AG10803 (cell line): ENCODE data around the gene IL1RAPL2.

Source experiments
- DNase-seq: peaks from one replicate; pipeline ENCODE4 v3.0.0; 2010; ENCODE audit warnings: low read depth
- H3K4me3 ChIP-seq: 2 replicates; pipeline ENCODE4 v1.5.1; 2011; ENCODE audit warnings: mild to moderate bottlenecking, low read length, control low read depth
- TF ChIP-seq, protein P1 (sequence below): conservative IDR thresholded peaks from 2 replicates; pipeline ENCODE4 v1.5.1; 2011; ENCODE audit warnings: mild to moderate bottlenecking, low read length, control low read depth, inconsistent platforms

Gene IL1RAPL2

DNA sequence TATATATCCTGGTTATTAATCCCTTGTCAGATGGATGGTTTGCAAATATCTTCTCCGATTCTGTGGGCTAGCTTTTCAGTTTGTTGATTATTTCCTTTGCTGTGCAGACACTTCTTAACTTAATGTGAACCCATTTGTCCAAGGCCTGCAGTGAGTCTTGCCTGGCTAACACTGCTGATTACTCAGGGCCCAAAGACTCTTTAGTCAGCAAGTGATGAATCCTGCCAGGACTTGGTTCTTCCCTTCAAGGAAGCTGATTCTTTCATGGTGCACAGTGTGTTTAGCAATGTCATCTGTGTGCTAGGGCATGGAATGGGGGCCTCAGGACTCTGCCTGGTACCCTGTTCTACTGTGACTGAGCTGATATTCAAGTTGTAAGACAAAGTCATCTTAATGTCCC is 736.2 kb downstream of the IL1RAPL2 start:
- TF ChIP-seq, protein P1, sequence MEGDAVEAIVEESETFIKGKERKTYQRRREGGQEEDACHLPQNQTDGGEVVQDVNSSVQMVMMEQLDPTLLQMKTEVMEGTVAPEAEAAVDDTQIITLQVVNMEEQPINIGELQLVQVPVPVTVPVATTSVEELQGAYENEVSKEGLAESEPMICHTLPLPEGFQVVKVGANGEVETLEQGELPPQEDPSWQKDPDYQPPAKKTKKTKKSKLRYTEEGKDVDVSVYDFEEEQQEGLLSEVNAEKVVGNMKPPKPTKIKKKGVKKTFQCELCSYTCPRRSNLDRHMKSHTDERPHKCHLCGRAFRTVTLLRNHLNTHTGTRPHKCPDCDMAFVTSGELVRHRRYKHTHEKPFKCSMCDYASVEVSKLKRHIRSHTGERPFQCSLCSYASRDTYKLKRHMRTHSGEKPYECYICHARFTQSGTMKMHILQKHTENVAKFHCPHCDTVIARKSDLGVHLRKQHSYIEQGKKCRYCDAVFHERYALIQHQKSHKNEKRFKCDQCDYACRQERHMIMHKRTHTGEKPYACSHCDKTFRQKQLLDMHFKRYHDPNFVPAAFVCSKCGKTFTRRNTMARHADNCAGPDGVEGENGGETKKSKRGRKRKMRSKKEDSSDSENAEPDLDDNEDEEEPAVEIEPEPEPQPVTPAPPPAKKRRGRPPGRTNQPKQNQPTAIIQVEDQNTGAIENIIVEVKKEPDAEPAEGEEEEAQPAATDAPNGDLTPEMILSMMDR = no peak
- no peak overlapping the region for H3K4me3 ChIP-seq
- no peak for DNase-seq

DNA sequence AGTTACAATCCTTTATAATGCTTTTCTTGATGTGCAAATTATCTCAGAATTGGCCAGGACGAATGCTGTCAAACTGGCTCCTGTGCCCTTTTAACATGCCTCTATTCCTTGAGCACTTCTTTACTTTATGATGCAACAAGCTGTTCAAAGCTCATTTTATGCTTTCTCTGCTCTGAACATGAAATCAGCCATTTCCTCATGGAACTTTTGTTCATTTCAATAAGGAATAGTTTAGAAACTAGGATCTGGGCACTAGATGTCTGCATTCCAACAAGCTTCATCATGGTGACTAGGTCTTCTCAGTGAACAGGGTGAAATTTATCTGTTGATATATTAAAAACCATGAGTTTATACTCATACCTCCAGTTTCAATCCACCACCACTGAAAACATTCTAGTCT is 741.8 kb downstream of the IL1RAPL2 start:
- DNase-seq = no peak
- TF ChIP-seq, protein P1 = no peak
- no peak overlapping the region for H3K4me3 ChIP-seq

DNA sequence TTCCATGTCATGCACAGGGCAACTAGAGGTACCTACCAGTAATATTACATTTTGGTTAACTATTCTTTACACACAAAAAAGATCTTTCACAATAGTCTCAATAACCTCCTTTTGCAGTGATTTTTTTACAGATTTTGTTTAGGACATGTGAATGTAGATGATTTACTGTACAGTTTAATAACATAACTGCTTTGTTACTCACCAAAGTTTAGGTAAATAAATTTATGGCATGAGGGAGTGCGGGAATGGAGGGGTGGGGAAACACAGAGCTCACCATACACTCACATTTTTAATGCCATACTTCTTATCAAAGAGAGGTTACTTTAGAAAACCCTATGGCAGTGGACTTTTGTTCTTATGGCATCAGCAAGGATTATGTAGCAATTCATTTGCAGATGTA is 747.6 kb downstream of the IL1RAPL2 start:
- no peak for DNase-seq
- H3K4me3 ChIP-seq = no peak overlapping the region
- TF ChIP-seq, protein P1 = no peak

DNA sequence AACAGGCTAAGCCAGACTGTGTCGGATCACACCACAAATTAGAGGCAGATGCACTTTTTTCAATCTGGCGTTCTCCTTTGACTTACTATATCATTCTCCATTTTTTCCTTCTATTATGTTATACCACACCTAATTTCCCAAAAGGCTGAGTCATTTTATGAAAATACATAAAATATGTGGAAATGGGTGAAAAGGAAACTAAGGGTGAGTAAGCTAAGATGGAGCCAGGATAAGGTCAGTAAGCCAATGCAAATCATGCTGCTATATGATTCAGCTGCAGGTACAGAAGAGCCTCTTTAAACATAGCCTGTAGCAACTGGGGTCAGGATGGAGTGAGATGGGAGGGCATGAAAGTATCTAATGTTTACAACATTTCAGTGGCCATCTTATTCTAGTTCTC is 748.5 kb downstream of the IL1RAPL2 start:
- DNase-seq = no peak
- TF ChIP-seq, protein P1 = no peak
- H3K4me3 ChIP-seq = no peak overlapping the region

DNA sequence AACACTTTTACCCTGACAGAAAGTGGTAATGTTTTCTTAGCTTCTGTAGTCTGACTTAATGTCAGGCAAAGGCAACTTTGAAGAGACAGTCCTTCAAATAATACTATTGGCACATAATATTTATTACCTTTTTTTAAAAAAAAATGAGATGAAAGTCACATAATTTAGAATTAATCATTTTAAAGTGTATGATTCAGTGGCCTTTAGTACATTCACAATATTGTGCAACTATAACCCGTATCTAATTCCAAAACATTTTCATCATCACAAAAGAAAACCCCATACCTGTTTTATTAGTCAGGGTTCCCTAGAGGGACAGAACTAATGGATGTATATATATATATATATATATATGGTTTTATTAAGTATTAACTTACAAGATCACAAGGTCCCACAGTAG is 749.2 kb downstream of the IL1RAPL2 start:
- H3K4me3 ChIP-seq = no peak overlapping the region
- TF ChIP-seq, protein P1 = no peak
- no peak for DNase-seq

DNA sequence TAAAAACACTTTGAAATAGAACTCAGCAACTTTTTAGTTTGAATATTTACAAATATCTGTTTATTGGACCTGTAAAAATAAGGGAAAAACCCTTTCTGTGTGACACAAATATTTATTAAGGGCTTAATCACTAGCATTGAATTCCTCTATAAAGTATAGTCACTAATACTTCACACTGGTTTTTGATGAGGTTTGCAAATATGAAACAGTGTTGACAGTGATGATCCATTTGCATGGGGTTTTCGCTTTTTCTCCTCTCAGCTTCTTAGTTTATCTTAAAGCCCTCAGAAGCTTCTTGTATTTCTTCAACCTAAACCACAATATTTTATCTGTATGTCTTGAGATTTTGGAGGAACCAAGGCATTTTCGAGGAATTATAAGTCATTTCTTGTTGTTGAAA is 751.1 kb downstream of the IL1RAPL2 start:
- H3K4me3 ChIP-seq = no peak overlapping the region
- TF ChIP-seq, protein P1 = no peak
- DNase-seq = no peak

DNA sequence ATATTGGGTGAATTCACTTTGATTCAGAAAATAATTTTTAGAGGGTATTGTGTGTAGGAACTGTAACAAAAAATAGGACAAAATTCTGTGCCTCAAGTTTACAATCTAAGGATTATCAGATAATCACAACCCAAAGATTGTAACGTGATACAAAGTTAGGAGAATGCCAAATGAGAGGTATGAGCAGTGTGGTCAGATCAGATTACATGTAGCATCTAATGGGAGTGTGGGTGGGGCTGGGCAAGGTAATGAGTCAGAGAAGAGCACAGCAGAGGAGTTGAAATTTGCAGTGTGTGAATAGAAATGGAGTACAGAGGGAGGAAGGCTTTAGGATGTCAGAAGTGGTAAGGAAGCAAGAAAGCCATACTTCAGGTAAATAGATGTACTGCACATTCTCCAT is 757.9 kb downstream of the IL1RAPL2 start:
- DNase-seq = no peak
- TF ChIP-seq, protein P1 = no peak
- no peak overlapping the region for H3K4me3 ChIP-seq
